GM12878 (cell line): ENCODE results near the gene ADARB1.

Experiments
- ATF7 ChIP-seq: fragments of 450-650 bp; IDR thresholded peaks from 2 replicates; pipeline ENCODE4 v1.6.1; 2016; ENCODE audit warnings: low read depth, mild to moderate bottlenecking
- CEBPB ChIP-seq, 2 experiments: fragments of 150-350 bp in 1 of 2; IDR thresholded peaks; 2 replicates each; pipeline ENCODE4 v1.6.1; 2012 to 2014; ENCODE audit warnings: low read depth in 2 of 2, low read length in 2 of 2, borderline replicate concordance in 1 of 2, inconsistent platforms in 1 of 2
- CTCF ChIP-seq, 3 experiments: IDR thresholded peaks in 2 of 3; conservative IDR thresholded peaks in 1 of 3; 2 replicates each; pipeline ENCODE4 v1.5.1; 2011; ENCODE audit warnings: low read depth in 3 of 3, low read length in 3 of 3, mild to moderate bottlenecking in 3 of 3, control low read depth in 2 of 3, moderate library complexity in 2 of 3, inconsistent platforms in 1 of 3, mixed read lengths in 1 of 3; ENCODE audit not compliant: control insufficient read depth in 2 of 3, insufficient read depth in 1 of 3; ENCODE audit errors: extremely low read depth in 1 of 3
- EP300 ChIP-seq, 2 experiments: fragments of 150-350 bp in 1 of 2; IDR thresholded peaks; 2 replicates each; pipeline ENCODE4 v1.6.1; 2011 to 2012; ENCODE audit warnings: low read depth in 2 of 2, low read length in 2 of 2, borderline replicate concordance in 1 of 2, improper control_type of control experiment in 1 of 2, inconsistent platforms in 1 of 2; ENCODE audit not compliant: control insufficient read depth in 1 of 2
- EZH2 ChIP-seq: IDR thresholded peaks from 2 replicates; pipeline ENCODE4 v1.6.1; 2012; ENCODE audit warnings: low read depth, mild to moderate bottlenecking, control low read depth, inconsistent platforms, low read length, borderline replicate concordance; ENCODE audit not compliant: control insufficient read depth
- GABPA ChIP-seq: IDR thresholded peaks from 2 replicates; pipeline ENCODE4 v1.6.1; 2014; ENCODE audit warnings: antibody characterized with exemption, low read depth, mild to moderate bottlenecking, inconsistent platforms
- SIN3A ChIP-seq: IDR thresholded peaks from 2 replicates; pipeline ENCODE4 v1.6.1; 2012; ENCODE audit warnings: low read depth, low read length, improper control_type of control experiment
- SREBF1 ChIP-seq: IDR thresholded peaks from 2 replicates; pipeline ENCODE4 v1.6.1; 2012; ENCODE audit warnings: mild to moderate bottlenecking, low read length
- SREBF2 ChIP-seq: IDR thresholded peaks from 2 replicates; pipeline ENCODE4 v1.6.1; 2012; ENCODE audit warnings: mild to moderate bottlenecking, low read length
- ZBED1 ChIP-seq: IDR thresholded peaks from 2 replicates; pipeline ENCODE4 v1.6.1; 2016; ENCODE audit warnings: borderline replicate concordance
- ZBTB33 ChIP-seq: fragments of 450-650 bp; IDR thresholded peaks from 2 replicates; pipeline ENCODE4 v1.6.1; 2017; ENCODE audit warnings: mild to moderate bottlenecking
- TF ChIP-seq, protein P1 (sequence below): IDR thresholded peaks from 2 replicates; pipeline ENCODE4 v1.6.1; 2011; ENCODE audit warnings: low read depth, low read length, improper control_type of control experiment, borderline replicate concordance

GRCh38 chr21:45179568-45180245 is 105.3 kb downstream of the ADARB1 start:
- TF ChIP-seq CEBPB (IDR thresholded peaks at IDR 0.05; ENCODE audit: borderline replicate concordance in 1 of 2, low read depth in 2 of 2, low read length in 2 of 2): no peak
- TF ChIP-seq CTCF (IDR thresholded peaks at IDR 0.05 in 2 of 3, conservative IDR thresholded peaks at IDR 0.05 in 1 of 3; ENCODE audit: control insufficient read depth in 2 of 3, extremely low read depth in 1 of 3, insufficient read depth in 1 of 3, low read depth in 3 of 3, low read length in 3 of 3): no peak
- TF ChIP-seq, protein P1, sequence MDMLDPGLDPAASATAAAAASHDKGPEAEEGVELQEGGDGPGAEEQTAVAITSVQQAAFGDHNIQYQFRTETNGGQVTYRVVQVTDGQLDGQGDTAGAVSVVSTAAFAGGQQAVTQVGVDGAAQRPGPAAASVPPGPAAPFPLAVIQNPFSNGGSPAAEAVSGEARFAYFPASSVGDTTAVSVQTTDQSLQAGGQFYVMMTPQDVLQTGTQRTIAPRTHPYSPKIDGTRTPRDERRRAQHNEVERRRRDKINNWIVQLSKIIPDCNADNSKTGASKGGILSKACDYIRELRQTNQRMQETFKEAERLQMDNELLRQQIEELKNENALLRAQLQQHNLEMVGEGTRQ: no peak
- TF ChIP-seq SIN3A: no peak
- TF ChIP-seq SREBF2: no peak
- no peak for TF ChIP-seq GABPA
- TF ChIP-seq ZBTB33: no peak
- no peak for TF ChIP-seq EZH2
- TF ChIP-seq ZBED1: no peak
- TF ChIP-seq SREBF1: no peak
- no peak for TF ChIP-seq EP300 (IDR thresholded peaks at IDR 0.05; ENCODE audit: borderline replicate concordance in 1 of 2, control insufficient read depth in 1 of 2, low read depth in 2 of 2, low read length in 2 of 2)
- no peak for TF ChIP-seq ATF7
